Measurements from ENCODE around the gene ABHD16B.

DNA sequence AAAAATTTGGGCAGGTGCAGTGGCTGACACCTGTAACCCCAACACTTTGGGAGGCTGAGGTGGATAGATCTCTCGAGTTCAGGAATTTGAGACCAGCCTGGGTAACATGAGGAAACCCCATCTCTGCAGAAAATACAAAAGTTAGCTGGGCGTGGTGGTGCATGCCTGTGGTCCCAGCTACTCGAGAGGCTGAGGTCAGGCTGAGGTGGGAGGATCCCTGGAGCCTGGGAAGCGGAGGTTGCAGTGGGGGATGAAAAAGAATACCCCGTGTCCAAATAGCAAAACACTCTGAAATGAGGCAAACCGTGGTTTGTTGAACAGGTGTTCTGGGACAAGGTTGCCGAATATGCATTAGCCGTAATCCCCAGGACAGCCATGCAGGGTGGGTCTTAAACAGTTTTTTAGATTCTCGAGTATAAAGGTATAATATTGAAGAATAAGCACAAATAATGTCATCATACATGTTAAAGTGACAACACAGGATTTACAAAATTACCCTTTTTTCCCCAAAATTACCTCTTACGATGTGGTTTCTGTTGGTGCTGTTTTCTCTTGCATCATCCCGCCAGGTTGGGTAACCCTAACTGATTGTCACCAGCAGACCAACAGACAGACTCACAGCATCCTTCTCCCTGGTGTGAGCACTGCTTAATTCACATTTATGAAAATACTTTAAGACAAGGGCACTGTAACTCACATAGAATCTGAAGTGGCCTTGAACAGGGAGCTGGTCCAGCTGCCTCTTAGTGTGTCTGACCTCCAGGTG, 42.7 kb downstream of the ABHD16B start:
- TF ChIP-seq, protein P1, sequence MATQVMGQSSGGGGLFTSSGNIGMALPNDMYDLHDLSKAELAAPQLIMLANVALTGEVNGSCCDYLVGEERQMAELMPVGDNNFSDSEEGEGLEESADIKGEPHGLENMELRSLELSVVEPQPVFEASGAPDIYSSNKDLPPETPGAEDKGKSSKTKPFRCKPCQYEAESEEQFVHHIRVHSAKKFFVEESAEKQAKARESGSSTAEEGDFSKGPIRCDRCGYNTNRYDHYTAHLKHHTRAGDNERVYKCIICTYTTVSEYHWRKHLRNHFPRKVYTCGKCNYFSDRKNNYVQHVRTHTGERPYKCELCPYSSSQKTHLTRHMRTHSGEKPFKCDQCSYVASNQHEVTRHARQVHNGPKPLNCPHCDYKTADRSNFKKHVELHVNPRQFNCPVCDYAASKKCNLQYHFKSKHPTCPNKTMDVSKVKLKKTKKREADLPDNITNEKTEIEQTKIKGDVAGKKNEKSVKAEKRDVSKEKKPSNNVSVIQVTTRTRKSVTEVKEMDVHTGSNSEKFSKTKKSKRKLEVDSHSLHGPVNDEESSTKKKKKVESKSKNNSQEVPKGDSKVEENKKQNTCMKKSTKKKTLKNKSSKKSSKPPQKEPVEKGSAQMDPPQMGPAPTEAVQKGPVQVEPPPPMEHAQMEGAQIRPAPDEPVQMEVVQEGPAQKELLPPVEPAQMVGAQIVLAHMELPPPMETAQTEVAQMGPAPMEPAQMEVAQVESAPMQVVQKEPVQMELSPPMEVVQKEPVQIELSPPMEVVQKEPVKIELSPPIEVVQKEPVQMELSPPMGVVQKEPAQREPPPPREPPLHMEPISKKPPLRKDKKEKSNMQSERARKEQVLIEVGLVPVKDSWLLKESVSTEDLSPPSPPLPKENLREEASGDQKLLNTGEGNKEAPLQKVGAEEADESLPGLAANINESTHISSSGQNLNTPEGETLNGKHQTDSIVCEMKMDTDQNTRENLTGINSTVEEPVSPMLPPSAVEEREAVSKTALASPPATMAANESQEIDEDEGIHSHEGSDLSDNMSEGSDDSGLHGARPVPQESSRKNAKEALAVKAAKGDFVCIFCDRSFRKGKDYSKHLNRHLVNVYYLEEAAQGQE (IDR thresholded peaks at IDR 0.05; ENCODE audit: unreplicated experiment), result no peak
- TF ChIP-seq EZH2 (IDR thresholded peaks at IDR 0.05; ENCODE audit: low read depth, unreplicated experiment) (no peak), POLR2AphosphoS5 (IDR thresholded peaks at IDR 0.05; ENCODE audit: low read depth) (no peak), CREB1 (CRISPR knock-in tag; IDR thresholded peaks at IDR 0.05; ENCODE audit: low read depth) (no peak), JUNB (IDR thresholded peaks at IDR 0.05; ENCODE audit: unreplicated experiment) (no peak), EZH2phosphoT487 (IDR thresholded peaks at IDR 0.05; ENCODE audit: unreplicated experiment) (no peak), ZNF331 (CRISPR knock-in tag; IDR thresholded peaks at IDR 0.05; ENCODE audit: low read depth) (no peak), ZNF114 (CRISPR knock-in tag; IDR thresholded peaks at IDR 0.05) (no peak), STAT1 (IDR thresholded peaks at IDR 0.05; ENCODE audit: unreplicated experiment) (no peak), NANOG (IDR thresholded peaks at IDR 0.05; ENCODE audit: borderline replicate concordance) (no peak)
- TF ChIP-seq, protein P2, sequence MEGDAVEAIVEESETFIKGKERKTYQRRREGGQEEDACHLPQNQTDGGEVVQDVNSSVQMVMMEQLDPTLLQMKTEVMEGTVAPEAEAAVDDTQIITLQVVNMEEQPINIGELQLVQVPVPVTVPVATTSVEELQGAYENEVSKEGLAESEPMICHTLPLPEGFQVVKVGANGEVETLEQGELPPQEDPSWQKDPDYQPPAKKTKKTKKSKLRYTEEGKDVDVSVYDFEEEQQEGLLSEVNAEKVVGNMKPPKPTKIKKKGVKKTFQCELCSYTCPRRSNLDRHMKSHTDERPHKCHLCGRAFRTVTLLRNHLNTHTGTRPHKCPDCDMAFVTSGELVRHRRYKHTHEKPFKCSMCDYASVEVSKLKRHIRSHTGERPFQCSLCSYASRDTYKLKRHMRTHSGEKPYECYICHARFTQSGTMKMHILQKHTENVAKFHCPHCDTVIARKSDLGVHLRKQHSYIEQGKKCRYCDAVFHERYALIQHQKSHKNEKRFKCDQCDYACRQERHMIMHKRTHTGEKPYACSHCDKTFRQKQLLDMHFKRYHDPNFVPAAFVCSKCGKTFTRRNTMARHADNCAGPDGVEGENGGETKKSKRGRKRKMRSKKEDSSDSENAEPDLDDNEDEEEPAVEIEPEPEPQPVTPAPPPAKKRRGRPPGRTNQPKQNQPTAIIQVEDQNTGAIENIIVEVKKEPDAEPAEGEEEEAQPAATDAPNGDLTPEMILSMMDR (conservative IDR thresholded peaks at IDR 0.05; ENCODE audit: low read depth in 2 of 2), result no peak
- TF ChIP-seq, protein P3, sequence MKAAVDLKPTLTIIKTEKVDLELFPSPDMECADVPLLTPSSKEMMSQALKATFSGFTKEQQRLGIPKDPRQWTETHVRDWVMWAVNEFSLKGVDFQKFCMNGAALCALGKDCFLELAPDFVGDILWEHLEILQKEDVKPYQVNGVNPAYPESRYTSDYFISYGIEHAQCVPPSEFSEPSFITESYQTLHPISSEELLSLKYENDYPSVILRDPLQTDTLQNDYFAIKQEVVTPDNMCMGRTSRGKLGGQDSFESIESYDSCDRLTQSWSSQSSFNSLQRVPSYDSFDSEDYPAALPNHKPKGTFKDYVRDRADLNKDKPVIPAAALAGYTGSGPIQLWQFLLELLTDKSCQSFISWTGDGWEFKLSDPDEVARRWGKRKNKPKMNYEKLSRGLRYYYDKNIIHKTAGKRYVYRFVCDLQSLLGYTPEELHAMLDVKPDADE (IDR thresholded peaks at IDR 0.05), result no peak
